Islet of Langerhans (tissue), 1 donor: ENCODE results near the gene AFAP1L1.
A peak's percentile ranks its signal among the peaks of the same experiment; 100 is the strongest.
"Not testable (repeated sequence)": the region's sequence is repeated elsewhere in the genome, so short reads cannot be mapped to it uniquely, and the experiment has no call there.

Experiments
- FAIRE-seq: peaks from one replicate; lab custom pipeline; 2011; peaks lifted over from hg19 to GRCh38; lab: Jason Lieb, UNC

AFAP1L1 gene

GRCh38 chr5:149262315-149262714 lies 9.3 kb upstream of the AFAP1L1 start:
- no peak for FAIRE-seq

DNA sequence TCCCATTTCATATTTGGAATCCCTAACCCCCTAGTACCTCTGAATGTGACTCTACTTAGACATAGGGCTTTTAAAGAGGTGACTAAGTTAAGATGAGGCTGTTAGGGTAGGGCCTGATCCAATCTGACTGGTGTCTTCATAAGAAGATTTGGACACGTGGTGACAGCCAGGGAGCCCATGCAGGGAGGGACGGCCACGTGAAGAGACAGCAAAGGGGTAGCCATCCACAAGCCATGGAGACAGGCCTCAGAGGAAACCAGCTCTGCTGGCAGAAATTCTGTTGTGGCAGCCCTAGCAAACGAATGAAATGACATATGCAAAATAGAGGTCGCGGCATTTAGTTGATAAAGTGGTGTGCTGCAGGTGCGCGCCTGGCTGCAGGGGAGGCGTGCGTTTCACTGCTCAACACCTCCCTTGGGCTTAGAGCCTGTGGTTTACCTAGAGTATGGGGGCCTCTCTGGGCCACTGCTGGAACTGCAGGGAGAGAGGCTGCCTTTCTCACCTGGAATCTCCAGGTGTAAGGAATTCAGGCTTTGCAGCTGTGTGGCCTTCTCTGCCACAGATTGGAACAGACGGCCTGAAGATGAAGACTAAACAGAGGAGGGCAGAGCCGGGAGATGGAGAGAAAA lies 7.1 kb upstream of the AFAP1L1 start:
- FAIRE-seq, result no peak

- FAIRE-seq, result no peak
Measured at GRCh38 chr5:149265068-149265465, 6.6 kb upstream of the AFAP1L1 start.

- no peak for FAIRE-seq
Measured at GRCh38 chr5:149265597-149265996, 6.1 kb upstream of the AFAP1L1 start.

GRCh38 chr5:149267241-149267973 lies 4.3 kb upstream of the AFAP1L1 start:
- no peak for FAIRE-seq

GRCh38 chr5:149268928-149269557 lies 2.6 kb upstream of the AFAP1L1 start:
- FAIRE-seq, result no peak

DNA sequence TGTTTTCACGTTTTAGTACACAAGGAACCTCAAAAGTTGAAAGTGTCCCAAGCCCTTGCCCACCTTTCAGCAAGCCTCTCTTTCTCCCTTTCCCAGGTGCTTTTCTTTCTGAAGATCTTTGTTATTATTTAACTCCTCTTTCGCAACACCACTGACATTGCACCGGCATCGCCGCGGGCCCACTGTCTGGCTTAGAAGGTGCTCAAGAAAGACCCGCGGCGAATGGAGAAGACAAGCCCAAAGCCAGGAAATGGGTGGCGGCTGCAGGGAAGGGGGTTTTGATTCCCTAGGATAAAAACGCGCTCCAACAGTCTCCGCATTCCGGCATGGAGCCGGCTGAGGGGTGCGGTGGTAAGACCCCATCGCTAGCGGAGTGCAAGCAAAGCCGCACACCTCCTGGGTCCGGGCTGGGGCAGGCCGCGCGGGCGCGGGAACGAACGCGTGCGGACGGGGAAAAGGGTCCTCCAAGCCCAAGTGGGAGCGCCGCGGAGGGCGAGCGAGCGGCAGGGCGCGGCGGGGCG lies 404 bp upstream of the AFAP1L1 start:
- no peak for FAIRE-seq

DNA sequence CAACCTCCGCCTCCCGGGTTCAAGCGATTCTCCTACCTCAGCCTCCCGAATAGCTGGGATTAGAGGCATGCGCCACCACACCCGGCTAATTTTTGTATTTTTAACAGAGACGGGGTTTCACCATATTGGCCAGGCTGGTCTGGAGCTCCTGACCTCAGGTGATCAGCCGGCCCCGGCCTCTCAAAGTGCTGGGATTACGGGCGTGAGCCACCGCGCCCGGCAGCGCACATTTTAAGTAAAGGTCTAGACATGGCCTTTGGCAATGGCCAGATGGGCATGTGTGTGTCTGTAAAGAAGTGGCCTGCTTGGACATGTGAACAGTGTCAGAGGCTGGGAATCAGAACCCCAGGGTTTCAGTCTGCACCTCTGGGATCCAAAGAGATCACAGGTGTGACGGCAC lies 1.1 kb downstream of the AFAP1L1 start:
- FAIRE-seq, result not testable (repeated sequence)

DNA sequence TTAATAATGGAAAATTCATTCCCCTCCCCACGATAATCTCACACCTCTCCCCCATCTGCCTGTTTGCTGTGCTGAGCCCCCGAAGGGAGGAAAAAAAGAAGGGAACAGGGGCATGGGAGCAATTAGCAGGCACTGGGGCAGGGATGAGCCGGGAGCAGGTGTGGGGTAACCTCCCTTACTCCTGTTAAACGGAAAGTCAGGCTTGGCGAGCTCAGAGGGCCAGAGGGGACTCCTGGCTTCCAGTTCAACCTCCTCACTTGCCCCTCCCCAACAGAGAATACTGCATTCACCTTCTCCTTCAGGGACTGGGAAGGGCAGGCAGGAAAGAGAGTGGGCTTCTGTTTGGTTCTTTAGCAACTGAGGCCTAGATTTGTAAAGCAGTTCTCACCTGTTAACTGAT lies 1.6 kb downstream of the AFAP1L1 start:
- no peak for FAIRE-seq

DNA sequence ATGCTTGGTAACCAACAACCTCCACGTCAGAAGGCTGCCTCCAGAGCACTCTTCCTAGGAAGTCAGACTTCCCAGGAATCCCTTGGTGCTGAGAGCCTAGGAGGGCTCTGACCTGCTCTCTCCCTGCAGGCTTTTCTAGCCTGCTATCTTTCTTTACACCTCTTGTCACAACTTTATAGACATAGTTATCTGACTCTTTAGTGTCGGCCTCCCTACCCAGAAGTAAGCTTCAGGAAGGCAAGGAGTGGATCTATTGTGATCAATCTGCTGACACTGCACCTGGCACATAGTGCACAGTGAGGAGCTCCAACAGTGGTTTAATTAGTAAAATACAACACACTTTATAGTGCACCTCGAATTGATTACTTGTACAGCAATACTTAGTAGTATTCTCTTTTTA lies 2.3 kb downstream of the AFAP1L1 start:
- no peak for FAIRE-seq

DNA sequence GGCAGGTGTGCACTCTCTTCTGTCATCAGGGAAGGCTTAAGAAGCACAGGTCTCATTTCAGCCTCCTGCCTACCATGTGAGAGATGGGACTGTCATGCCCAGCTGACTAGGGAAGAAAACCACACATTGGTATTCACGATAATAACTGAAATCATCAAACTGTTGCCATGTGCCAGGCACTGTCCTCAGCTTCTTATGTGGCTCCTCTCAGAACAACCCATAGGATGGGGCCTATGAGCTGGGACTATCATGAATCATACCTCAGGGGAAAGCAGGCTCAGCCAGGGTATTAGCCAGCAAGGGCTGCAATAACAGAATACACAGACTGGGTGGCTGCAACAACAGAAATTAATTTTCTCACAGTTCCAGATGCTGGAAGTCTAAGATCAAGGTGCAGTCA lies 3.3 kb downstream of the AFAP1L1 start:
- FAIRE-seq, result no peak

DNA sequence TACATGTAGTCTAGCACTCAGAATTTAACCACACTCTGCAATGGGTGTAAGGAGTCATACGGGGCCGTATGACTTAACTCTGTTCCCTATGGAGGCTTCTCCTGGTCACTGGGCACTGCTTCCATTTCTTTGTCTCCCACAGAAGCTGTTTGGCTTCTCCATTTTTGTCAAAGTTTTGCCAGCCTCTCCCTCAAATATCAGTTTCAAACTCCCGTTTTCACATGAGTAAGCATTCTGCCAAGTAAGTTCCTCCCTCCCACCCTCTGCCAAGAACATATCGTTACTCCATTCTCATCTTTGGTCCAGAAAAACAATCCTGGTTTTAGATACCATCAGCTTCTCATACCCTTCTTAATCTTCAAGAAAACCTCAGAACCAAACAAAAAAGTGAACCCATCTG lies 6.1 kb downstream of the AFAP1L1 start:
- no peak for FAIRE-seq

DNA sequence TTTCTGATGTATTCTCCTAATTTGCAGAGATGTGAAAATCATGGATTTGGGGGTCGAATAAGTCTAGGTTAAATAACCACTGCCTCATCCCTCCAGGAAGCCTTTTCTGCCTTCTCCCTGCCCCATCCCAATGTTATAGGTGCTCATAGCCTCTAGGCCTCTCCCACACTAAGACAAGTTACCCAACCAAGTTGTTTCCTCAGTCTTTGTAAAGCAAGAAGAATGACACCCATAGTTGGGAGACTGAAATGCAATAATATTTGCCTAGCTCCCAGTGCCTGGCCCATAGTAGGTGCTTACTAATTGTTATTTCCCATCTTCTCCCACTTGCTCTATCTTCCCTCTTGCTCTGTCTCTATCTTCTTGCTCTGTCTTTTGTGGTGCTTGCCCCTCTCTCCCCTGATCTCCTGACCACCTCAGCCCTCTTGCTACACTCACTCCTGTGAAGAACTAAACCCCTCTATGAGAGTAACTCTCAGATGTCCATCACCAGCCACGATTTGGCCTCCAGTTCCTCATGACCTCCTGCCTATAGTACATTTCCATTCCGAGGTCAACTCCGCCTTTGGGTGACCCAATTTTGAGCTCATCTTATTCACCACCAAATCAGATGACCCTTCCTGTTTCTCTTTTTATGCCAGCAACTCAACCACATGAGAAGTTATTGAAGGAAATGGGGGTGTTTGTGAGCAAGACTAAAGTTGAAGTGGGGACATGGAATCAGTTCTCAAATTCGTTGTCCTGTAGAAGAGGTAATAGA lies 7.0 kb downstream of the AFAP1L1 start:
- FAIRE-seq, result no peak

DNA sequence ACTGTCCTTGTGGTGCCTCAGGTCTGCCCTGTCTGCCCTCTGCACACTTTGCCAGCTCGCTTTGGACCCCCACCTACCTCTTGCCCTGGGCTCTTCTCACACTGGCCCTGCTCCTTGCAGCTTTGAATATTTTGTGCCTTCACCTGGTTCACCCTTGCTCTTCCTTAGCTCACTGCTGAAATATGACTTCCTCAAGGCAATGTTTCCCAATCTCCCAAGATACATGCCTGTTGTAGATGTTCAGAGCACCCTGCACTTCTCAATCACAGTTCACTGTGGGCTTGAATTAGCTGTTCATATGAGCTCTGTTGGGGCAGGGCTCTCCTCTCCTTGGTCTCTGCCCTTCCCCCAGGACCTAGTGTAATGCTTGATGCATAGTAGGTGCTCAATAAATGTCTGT lies 8.0 kb downstream of the AFAP1L1 start:
- FAIRE-seq, result no peak

DNA sequence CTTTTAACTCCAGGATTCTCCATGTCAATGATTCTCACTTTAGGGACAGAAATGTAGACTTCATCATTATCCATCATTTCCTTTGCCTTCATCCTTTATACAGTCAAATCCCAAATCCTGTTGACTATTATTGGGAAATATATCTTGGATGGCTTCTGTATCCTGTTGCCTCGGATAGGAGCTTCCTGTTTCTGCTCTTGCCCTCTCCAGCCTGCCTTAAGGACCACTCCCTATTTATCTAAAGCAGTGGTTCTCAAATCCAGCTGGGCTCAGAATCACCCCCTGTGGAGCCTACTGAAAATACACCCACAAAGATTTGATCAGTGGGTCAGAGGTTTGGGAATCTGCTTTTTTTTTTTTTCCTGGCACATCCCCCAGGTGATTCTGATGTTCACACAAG lies 8.5 kb downstream of the AFAP1L1 start:
- FAIRE-seq, result no peak

GRCh38 chr5:149280802-149281201 lies 9.1 kb downstream of the AFAP1L1 start:
- no peak for FAIRE-seq

DNA sequence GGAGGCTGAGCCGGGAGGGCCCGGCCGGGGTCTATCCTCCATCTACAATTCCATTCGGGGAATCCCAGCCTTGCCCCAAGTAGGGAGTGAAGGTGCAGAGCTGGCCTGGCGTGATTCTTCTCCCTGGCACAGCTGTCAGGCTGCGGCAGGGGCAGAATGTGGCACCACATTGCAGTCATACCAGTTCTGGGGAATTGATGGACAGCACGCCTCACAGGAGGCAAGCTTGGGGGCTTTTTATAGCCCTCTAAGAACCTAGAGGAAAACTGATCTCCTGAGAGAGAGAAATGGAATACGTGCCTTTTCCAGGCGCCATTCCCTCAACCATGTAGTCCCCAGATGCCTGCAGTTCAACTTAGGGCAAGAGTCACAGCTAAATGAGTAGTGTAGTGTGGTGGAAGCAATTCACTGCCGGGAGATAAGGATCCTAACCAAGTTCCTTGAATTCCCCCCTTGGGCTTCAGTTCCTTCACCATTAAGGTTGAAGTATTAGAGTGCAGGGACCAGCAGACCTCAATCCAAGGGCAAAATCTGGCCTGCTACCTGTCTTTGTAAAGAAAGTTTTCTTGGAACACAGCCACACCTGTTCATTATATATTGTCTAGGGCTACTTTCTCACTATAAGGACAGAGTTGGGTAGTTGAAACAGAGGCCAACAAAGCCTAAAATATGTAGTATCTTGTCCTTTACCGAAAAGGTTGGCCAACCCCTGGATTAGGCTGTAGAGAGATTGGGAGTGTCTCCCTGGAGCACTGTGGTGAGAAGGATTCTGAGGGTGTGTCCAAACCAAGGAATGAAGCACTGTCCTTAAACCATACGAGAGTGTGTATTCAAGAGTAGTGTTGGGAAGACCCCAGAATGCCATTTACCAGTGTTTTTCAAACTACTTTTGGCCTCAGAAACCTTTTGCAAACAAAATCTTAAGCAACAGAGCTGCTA lies 10.6 kb downstream of the AFAP1L1 start:
- no peak for FAIRE-seq

DNA sequence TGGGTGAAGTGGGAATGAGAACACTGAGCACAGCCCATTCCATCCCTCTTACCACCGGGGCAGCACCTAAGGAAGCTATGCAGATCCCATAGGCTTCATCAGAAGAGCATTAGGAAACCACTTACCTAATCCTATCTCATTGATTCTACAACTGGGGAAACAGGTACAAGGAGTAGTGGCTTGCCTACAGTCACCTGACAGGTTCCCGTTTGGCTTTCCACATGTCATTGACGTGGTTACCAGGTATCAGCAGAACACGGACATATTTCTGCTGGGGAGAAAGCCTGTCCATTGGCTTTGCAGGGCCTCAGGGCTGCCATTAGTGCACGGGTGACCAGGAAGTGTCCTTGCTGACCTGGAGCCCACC lies 11.3 kb downstream of the AFAP1L1 start:
- FAIRE-seq, result no peak

DNA sequence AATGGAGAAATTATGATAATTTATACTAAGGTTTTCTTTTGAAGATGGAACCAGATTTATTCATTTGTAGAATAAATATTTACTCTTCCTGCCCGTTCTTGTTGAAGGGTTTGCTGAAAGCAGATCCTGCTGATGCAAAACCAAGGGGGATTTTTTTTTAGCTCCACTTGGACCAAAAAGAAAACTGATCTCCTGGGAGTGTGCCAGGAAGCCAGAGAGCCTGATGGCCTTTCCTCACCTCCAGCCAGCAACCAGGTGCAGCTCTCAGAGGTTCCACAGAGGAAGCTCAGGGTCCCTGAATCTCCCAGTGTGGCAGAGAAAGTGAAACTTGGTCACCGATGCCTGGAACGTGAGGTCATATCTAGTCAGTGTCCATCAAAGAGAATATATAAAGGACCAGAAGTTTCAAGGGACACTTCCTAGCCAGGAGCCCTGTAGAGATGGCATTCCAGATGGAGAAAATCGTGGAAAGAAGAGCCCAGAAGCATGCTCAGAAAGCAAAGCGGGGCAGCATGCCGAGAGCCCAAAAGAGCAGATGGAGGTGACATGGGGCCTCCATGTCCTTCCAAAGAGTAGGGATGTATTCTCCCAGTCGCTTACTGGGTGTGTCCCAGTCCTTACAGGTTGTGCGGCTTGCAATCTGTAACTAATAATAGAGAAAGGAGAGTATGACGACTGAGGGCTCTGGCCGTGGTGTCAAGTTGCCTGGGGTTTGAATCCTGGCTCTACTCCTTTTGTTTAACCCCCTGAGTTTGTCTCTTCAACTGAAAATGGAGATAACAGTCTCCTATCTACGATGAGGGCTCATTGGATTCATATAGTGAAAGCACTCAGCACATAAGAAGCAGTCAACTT lies 12.2 kb downstream of the AFAP1L1 start:
- peak; percentile 36 for FAIRE-seq

DNA sequence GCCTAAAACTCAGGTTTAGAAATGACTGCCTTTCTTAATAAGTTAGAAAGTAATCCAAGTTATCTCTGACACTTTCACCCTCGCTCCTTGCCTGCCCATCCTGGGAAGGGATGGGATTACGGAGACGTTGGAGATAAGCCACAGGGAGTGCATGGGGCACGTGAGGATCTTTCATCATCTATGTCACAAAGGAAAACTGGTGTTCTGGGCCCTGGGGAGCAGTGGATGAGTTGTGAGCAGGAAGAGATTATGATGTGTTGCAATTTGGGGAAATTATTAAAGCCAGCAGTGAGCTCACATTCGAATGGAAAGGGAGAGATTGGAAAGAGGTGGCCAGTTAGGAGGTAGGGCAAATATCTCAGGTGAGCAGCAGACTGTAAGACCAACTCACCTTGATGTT lies 12.8 kb downstream of the AFAP1L1 start:
- no peak for FAIRE-seq

GRCh38 chr5:149285153-149285552 lies 13.5 kb downstream of the AFAP1L1 start:
- FAIRE-seq, result no peak
